ENCODE results near the gene SLC7A11.

- TF ChIP-seq, protein P1, sequence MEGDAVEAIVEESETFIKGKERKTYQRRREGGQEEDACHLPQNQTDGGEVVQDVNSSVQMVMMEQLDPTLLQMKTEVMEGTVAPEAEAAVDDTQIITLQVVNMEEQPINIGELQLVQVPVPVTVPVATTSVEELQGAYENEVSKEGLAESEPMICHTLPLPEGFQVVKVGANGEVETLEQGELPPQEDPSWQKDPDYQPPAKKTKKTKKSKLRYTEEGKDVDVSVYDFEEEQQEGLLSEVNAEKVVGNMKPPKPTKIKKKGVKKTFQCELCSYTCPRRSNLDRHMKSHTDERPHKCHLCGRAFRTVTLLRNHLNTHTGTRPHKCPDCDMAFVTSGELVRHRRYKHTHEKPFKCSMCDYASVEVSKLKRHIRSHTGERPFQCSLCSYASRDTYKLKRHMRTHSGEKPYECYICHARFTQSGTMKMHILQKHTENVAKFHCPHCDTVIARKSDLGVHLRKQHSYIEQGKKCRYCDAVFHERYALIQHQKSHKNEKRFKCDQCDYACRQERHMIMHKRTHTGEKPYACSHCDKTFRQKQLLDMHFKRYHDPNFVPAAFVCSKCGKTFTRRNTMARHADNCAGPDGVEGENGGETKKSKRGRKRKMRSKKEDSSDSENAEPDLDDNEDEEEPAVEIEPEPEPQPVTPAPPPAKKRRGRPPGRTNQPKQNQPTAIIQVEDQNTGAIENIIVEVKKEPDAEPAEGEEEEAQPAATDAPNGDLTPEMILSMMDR (conservative IDR thresholded peaks at IDR 0.05 in 1 of 2, IDR thresholded peaks at IDR 0.05 in 1 of 2; ENCODE audit: extremely low read depth in 1 of 2, insufficient read depth in 1 of 2, low read depth in 1 of 2, low read length in 2 of 2) = no peak
- TF ChIP-seq EZH2 (IDR thresholded peaks at IDR 0.05; ENCODE audit: borderline replicate concordance, low read length) = no peak
Measured at GRCh38 chr4:138209094-138209493, 33.1 kb downstream of the SLC7A11 start.
